Stimulated activated naive CD4-positive, alpha-beta T cell treated with Interleukin-2 at 50 U/mL for 16 hours (primary cell): Measurements from ENCODE around the gene CBARP.

Source experiments
- DNase-seq: peaks from one replicate; lab custom pipeline; 2025; lab: John Stamatoyannopoulos, UW

CBARP gene

DNA sequence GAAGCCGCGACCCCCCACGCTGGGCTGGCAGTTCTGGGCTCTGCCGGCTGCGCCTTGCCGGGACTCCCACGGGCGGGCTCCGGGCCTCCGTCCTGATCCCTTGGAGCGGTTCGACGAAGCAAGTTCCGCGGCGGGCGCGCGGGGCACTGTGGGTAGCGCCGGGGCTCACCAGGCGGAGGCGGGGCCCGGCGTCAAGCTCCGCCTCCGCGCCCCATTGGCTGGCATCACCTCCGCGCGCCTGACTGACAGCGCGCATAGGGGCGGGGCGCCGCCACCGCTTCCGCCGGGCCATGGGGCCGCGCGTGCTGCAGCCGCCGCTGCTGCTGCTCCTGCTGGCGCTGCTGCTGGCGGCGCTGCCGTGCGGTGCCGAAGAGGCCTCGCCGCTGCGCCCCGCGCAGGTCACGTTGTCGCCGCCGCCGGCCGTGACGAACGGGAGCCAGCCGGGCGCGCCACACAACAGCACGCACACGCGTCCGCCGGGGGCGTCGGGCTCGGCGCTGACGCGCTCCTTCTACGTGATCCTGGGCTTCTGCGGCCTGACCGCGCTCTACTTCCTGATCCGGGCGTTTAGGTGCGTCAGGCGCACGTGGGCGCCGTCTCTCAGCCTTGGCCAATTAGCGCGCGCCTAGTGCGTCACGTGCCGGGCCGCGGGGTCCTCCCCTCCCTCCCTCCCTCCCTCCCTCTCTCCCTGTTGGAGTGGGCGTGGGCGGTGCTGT is 37.6 kb upstream of the CBARP start, which contains the start of gene FAM174C:
Gene FAM174C, plus strand, starts transcription at position 271 of the 716 bp plus-strand sequence. Its CDS starts 20 bp downstream, at position 291.
- DNase-seq: peak; percentile 96

DNA sequence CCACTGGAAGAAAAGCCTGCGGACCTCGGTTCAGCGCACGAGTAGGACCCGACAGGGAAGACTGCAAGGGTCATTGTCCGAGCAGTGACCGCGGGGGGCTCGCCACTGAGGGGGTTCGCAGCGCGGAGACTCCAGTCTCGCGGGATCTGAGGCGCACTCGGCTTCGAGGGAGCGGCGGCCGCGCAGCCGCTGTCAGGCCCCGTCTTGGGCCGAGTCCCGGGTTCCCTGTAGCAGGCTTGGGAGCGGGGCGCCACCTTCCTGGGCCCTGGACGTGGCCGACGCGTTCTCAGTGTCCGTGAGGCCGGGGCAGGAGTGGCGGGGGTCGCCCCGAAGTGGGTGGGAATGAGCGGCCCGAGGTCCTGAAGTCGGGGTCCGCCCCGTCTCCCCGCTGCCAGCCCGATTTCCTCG is 37.1 kb upstream of the CBARP start:
- DNase-seq: no peak

DNA sequence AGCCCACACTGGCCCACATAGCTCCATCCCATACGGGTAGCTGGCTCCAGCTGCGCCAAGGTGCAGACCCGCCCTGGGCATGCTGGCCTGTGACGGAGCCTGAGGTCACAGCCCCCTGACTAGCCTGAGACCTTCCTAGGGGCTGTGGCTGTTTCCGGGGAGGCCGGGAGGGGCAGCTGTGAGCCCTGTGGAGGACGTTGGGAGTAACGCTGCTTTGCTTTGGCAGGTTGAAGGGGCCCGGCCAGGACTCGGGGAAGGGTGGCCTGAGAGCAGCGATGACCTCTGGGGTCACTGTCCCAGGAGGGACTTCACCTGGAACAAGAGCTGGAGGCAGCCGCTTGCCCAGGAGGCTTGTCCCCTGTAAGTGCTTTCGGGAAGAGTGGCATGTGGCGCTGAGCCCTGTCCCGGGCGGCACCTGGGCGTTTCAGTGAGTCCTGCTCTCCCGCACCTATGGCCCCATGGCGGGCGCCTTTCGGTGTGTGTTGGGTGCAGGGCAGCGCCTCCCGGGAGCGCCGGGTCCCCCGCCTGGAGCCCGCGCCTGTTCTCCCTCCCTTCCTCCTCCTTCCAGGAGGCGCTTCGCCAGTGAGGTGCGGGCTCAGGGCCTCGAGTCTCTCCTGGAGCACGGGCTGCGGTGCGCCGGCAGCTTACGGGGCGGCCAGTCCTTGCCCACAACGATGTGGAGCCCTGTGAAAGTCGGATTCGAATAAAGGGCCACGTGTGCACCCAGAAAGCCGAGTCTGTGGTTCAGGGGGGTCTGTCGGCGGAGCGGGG is 36.5 kb upstream of the CBARP start:
- DNase-seq: no peak

DNA sequence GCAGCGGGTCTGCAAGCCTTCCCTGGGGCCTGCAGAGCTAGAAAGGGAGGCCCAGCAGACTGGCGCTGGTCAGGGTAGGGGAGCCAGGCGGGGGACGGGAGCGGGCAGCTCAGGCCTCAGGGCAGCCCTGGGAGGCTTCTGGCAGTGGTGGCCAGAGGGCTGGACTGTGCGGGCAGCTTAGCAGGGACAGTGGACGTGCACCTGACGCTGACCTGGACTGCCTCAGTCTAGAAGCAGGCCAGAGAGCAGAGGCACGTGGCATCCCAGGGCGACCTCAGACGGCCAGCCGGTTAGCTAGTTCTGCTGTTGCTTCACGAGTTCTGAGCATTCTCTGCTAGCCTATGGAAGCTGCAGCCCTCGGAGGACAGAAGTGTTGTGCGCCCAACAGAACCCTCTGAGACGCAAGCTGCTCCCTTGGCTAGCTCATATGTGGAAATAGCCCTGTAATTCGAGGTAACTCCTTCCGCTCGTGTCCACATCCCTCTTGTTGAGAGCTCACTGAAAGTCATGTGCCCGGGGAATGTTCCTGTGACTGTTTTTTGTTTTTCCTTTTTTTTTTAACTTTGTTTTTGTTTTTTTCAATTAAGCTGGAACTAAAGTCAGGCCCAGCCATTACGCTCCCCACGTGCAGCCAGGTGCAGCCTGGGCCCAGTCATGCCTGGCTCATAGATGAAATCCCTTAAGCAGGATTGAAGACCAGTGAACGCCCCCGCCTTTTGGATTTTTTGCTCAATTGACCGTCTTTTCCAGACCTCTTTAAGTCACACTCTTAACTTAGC is 35.6 kb upstream of the CBARP start:
- no peak for DNase-seq

DNA sequence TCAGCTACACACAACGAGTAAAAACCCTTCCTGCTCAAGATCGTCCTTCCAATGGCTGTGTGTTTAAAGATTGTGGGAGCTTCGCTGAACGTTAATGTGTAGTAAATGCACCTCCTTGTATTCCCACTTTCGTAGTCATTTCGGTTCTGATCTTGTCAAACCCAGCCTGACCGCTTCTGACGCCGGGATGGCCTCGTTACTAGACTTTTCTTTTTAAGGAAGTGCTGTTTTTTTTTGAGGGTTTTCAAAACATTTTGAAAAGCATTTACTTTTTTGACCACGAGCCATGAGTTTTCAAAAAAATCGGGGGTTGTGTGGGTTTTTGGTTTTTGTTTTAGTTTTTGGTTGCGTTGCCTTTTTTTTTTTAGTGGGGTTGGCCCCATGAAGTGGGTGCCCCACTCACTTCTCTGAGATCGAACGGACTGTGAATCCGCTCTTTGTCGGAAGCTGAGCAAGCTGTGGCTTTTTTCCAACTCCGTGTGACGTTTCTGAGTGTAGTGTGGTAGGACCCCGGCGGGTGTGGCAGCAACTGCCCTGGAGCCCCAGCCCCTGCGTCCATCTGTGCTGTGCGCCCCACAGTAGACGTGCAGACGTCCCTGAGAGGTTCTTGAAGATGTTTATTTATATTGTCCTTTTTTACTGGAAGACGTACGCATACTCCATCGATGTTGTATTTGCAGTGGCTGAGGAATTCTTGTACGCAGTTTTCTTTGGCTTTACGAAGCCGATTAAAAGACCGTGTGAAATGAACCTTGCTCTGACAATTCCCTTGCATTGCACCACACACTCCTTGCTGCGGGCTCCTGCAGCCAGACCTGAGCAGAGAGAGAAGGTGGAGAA is 34.8 kb upstream of the CBARP start:
- no peak for DNase-seq

DNA sequence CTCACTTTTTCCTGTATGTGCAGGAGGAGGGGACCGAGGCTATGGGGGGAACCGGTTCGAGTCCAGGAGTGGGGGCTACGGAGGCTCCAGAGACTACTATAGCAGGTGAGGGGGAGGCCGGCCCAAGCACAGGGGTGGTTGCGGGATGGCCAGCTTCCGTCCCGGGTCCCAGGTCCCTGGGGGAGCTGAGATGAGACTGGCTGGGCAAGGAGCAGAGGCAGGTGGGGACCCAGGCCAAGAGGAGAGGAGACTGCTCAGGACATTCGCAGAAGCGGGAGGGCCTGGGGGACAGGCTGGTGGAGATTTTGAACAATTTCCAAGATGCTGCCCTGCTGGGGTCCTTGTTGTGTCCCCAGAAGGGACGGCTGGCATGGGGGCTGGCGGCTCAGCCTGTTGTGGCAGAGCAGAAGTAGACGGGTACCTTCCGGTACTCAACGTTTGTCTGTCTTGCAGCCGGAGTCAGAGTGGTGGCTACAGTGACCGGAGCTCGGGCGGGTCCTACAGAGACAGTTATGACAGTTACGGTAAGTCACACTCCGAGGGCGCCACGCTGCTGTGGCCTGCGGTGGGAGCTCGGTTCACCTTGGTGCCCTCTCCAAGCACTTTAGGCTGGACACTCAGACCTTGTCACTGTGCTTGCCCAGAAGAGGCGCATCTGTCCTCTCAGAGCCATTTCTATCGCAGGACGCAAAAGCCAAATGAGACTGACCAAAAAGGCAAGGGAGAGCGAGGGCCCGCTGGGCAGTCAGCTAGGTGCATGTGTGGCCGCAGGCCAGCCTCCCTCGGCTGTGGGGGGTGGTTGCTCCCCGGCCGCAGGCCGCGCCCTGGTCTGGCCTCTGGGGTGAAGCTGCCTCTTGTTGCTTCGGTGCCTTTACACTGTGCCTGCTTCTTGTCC is 34.0 kb upstream of the CBARP start:
- no peak for DNase-seq

DNA sequence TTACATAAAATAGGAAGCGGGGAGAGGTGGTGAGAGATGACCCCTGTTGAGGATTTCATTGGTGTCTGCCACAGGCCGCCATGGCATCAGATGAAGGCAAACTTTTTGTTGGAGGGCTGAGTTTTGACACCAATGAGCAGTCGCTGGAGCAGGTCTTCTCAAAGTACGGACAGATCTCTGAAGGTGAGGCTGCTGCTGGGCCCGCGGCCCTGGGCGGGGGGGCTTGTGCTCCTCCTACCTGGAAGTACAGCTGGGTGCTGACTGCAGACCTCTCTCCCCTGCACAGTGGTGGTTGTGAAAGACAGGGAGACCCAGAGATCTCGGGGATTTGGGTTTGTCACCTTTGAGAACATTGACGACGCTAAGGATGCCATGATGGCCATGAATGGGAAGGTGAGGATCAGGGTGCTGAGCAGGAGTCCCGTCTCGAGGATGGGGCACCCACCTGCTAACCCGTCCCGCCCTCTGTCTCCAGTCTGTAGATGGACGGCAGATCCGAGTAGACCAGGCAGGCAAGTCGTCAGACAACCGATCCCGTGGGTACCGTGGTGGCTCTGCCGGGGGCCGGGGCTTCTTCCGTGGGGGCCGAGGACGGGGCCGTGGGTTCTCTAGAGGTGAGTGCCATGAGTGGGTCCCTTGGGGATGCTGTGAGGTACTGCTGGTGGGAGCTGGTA is 33.2 kb upstream of the CBARP start:
- no peak for DNase-seq

DNA sequence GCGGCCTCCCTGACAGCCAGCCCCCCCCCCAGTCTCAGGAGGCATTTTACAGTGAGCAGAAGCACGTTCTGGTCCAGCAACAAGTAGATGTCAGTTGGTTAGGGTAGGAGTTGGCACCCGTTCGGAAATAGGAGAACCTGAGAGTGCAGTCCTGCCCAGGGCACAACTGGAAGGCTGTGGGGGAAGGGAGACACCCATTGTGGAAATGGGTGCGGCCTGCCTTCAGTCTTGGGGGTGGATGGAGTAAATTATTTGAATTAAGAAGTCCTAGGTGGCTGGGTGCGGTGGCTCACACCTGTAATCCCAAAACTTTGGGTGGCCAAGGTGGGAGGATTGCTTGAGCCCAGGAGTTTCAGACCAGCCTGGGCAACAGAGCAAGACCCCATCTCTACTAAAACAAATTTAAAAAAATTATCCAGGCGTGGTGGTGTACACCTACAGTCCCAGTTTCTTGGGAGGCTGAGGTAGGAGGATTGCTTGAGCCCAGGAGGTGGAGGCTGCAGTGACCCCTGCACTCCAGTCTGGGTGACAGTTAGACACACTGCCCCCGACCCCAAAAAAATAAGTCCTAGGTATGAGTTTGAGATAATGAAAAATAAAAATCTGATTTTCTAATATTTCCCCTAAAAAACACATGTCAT is 32.5 kb upstream of the CBARP start:
- no peak for DNase-seq

DNA sequence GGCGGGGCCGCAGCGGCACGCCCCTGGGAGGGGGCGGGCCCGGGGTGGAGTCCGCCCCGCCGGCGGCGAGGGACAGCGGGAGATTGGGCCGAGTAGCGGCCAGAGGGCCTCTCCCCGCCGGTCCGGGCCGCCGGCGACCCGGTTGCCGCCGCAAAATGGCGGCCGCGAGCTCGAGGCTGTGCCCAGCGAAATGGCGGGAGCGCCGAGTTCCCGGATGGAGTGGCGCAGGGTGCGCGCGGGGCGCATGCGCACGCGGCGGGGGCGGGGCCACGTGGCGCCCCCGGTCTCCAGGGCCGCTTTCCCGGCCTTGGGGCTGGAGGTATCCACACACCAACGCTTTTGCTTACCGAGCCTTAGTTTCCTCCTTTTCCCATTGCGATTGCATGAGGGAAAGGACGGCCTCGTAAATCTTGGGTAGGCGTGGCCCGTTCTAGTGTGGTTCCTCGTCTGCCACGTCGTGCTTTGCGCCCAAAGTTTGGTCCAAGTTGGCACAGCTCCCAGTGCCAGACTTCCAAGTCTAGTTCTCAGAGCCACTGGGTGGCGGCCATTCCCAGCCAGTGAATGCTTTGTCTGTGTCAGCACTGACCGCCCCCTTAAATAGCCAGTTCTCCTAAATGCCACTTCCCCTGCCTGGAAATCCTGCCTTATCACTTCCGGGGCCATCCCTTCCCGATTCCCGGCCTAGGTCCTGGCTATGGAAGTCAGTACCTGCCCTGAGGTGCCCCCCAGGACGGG is 31.8 kb upstream of the CBARP start:
- DNase-seq: peak; percentile 75

DNA sequence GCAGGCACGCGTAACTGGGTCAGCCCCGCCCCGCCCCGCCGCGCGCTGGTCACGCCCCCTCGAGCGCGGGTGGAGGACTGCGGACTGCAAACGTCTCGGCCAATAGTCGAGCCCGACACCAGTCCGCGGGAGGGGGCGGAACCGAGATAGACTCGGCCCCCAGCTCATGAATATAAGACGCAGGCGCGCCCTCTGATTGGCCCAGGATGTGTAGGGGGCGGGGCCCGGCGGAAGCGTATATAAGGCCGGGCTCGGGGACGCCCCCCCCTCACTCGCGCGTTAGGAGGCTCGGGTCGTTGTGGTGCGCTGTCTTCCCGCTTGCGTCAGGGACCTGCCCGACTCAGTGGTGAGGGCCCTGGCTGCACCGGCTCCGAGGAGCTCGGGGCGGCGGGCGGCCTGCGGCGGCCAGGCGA is 31.3 kb upstream of the CBARP start, which contains the start of gene CIRBP:
Gene CIRBP, plus strand, starts transcription at position 268 of the 413 bp plus-strand sequence. CDS start 1,602 bp downstream, outside the sequence.
- peak; percentile 99 for DNase-seq

DNA sequence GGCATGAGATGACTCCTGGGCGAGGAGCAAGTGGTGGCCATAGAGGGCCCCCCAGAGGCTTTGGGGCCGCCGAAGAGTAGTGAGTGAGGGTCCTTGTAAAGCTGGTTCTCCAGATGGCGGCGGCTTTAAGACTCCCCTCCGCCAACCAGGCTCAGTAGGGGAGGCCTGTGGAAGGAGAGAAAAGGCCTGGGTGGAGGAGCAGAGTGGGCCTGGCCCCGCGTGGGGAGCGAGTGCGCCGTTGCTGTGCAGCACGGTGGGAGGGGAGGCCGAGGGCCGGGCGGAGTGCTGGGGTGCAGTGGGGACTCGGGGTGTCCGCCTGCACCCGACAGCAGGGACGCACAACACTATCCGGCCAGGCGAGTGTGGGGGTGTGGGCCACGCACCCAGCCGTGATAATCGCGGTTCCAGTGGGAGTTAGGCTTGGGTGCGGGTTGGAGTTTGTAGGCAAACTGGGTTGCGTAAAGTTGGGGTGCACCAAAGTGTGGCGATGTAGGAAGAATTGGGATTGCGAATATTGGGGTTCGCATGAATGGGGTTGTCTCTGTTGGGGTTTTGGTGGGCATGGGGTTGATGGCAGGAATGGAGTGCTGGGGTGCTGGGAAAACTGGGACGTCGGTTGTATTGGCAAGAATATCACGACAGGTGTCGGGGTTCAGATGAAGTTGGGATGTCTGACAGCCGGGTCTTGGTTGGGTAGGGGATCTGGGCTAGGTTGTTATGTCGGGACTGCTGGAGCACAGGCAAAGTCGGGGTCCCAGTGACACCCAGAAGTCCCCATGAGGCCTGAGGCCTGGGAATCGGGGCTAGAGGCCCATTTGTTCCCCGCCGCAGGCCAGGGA is 30.6 kb upstream of the CBARP start:
- DNase-seq: no peak

DNA sequence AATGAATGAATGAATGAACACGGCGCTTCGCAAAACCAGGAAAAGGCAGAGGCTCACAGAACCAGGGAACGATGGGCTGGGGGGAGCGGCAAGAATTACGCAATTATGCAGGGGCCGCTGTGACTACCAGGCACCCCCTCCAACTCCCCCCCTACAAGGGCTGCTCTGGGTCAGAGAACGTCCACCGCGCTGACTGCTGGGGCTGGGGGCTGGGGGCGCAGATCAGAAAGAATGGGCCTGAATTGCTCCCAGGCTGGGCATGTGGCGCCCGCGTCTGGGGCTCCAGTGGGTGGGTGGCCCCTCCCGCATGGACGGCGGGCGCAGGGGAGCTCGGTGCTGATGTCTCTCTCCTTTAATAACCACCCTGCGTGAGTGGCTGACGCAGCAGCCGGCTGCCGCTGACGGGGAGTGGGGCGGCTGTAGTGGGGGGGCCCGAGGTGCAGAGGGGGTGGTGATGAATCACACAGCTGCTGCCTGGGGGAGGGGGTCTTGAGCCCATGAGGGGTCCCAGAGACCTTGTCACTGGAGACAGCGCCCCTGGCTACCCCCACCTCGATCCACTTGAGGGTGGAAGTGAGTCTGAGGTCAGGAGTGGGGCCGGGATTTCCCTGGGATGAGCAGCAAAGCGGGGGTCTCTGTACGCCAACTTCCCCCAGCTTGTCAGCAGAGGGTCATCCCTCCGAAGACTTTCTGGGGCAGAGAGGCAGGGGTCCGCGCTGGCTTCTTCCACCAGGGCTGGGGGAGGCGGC is 29.8 kb upstream of the CBARP start:
- DNase-seq: no peak

DNA sequence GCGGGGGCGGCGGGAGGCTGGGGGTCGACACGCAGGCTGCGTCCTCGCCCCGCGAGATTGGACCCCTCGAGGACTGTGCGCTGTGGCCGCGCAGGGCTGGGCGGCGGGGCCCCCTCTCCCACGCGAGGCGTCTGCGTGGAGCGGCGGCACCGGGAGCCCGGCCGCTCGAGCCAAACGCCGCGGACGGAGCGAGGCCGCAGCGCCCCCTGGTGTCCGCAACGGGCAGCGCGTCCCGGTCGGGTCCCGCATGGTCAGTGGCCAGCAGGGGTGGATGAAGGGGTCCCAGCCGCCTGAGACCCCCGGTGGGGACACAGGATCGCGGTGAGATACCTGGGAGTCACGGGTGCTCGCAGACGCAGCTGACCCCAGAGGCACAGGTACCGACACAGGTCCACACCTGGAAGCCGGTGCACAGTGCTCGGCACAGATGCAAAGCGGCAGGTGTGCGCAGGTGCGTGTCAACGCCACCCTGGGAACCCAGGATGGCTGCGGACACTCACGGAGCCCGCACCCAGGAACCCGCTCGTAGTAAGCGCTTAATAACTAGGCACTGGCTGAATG is 29.2 kb upstream of the CBARP start:
- peak; percentile 54 for DNase-seq

DNA sequence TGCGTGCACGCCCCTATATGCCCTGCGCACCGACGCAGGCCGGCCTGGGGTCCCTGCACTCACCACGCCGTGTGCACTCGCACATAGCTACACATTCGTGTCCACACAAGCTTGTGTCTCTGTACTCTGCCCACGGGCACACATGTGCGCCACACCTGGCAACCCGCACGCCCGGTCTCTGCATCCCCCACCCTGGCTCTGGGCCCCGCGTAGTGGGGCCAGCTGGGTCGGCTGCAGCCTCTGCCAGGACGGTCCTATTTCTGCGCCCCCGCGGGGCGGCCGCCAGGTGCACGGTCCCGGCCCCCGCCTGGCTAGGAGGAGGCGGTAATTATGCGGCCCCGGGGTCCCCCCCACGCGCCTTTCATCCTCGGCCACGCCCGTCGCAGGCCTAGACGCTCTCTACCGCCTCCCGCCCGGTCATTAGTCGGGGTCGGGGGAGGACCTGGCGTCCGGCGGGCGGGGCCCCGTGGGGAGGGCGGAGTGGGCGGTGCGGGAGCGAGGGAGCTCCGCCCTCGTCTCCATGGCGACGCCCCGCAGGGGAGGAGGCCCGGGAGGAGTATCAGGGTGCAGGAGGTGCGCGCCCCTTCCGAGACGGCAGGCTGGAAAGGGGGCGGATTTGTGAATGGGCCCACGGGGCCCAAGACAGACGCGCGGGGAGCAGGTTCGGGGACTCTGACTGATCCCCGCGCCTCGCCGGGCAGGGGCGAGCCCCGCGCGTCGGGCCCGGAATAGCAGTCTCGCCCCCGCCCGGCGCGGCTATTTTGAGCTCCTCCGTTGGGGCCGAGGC is 28.5 kb upstream of the CBARP start:
- DNase-seq: peak; percentile 74

DNA sequence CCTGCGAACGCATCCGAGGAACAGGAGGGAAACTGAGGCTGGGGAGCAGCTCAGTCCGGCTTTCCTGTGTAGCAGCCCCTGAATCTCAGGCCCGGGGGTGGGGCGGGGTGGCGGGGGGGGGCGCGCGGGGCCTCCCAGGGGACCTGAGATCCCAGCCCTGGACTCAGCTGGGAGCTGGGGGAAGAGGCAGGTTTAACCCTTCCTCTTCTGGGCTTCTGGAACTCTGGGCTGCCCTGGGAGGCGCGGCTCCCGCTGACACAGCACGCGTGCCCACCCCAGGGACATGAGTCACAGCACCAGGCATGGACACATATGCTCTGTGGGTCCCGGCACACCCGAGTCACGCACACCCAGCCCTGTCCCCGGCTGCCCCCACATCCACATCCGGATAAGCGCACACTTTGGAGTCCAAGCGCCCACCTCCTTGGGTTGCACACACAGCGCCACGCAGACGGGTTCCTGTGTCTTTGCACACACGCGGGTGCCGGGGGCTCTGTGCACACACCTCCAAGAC is 27.9 kb upstream of the CBARP start:
- DNase-seq: peak; percentile 33
